A549 (cell line): ENCODE measurements around the gene TUG1.

Source experiments
- CBX2 ChIP-seq: fragments of 200-600 bp; sonication (generic); IDR thresholded peaks from 2 replicates; pipeline ENCODE4 v1.6.1; 2016; ENCODE audit warnings: low read depth, mild to moderate bottlenecking, borderline replicate concordance
- EP300 ChIP-seq, 2 experiments: fragments of >200 bp; sonication (Bioruptor Twin); formaldehyde crosslinking; IDR thresholded peaks; 2 replicates in 1 of 2; 3 replicates in 1 of 2; pipeline ENCODE4 v1.6.1; 2016 to 2017
- ESRRA ChIP-seq: fragments of 150-350 bp; IDR thresholded peaks from 2 replicates; pipeline ENCODE4 v1.6.1; 2014; ENCODE audit warnings: mild to moderate bottlenecking, low read length, borderline replicate concordance
- HDAC2 ChIP-seq: fragments of 200-600 bp; sonication (generic); IDR thresholded peaks from 2 replicates; pipeline ENCODE4 v1.6.1; 2016
- POLR2A ChIP-seq: IDR thresholded peaks from 2 replicates; pipeline ENCODE4 v1.6.1; 2012; ENCODE audit warnings: mild to moderate bottlenecking, low read length
- RAD21 ChIP-seq, 2 experiments: fragments of >200 bp in 1 of 2; sonication (Bioruptor Twin) in 1 of 2; formaldehyde crosslinking in 1 of 2; IDR thresholded peaks in 1 of 2; conservative IDR thresholded peaks in 1 of 2; 2 replicates in 1 of 2; 3 replicates in 1 of 2; pipeline ENCODE4 v1.6.1; 2012 to 2018; ENCODE audit warnings: inconsistent platforms in 1 of 2
- TF ChIP-seq, protein P1 (sequence below): fragments of >200 bp; sonication (Bioruptor Twin); formaldehyde crosslinking; IDR thresholded peaks from 3 replicates; pipeline ENCODE4 v1.5.1; 2016
- TF ChIP-seq, protein P2 (sequence below): fragments of 200-600 bp; sonication (generic); IDR thresholded peaks from 2 replicates; pipeline ENCODE4 v1.6.1; 2016; ENCODE audit warnings: antibody characterized with exemption, mild to moderate bottlenecking, moderate library complexity

- no peak for TF ChIP-seq CBX2
- TF ChIP-seq, protein P1, sequence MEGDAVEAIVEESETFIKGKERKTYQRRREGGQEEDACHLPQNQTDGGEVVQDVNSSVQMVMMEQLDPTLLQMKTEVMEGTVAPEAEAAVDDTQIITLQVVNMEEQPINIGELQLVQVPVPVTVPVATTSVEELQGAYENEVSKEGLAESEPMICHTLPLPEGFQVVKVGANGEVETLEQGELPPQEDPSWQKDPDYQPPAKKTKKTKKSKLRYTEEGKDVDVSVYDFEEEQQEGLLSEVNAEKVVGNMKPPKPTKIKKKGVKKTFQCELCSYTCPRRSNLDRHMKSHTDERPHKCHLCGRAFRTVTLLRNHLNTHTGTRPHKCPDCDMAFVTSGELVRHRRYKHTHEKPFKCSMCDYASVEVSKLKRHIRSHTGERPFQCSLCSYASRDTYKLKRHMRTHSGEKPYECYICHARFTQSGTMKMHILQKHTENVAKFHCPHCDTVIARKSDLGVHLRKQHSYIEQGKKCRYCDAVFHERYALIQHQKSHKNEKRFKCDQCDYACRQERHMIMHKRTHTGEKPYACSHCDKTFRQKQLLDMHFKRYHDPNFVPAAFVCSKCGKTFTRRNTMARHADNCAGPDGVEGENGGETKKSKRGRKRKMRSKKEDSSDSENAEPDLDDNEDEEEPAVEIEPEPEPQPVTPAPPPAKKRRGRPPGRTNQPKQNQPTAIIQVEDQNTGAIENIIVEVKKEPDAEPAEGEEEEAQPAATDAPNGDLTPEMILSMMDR: no peak
- TF ChIP-seq, protein P2, sequence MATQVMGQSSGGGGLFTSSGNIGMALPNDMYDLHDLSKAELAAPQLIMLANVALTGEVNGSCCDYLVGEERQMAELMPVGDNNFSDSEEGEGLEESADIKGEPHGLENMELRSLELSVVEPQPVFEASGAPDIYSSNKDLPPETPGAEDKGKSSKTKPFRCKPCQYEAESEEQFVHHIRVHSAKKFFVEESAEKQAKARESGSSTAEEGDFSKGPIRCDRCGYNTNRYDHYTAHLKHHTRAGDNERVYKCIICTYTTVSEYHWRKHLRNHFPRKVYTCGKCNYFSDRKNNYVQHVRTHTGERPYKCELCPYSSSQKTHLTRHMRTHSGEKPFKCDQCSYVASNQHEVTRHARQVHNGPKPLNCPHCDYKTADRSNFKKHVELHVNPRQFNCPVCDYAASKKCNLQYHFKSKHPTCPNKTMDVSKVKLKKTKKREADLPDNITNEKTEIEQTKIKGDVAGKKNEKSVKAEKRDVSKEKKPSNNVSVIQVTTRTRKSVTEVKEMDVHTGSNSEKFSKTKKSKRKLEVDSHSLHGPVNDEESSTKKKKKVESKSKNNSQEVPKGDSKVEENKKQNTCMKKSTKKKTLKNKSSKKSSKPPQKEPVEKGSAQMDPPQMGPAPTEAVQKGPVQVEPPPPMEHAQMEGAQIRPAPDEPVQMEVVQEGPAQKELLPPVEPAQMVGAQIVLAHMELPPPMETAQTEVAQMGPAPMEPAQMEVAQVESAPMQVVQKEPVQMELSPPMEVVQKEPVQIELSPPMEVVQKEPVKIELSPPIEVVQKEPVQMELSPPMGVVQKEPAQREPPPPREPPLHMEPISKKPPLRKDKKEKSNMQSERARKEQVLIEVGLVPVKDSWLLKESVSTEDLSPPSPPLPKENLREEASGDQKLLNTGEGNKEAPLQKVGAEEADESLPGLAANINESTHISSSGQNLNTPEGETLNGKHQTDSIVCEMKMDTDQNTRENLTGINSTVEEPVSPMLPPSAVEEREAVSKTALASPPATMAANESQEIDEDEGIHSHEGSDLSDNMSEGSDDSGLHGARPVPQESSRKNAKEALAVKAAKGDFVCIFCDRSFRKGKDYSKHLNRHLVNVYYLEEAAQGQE: no peak
- TF ChIP-seq EP300 (IDR thresholded peaks at IDR 0.05): no peak
- no peak for TF ChIP-seq POLR2A
- TF ChIP-seq RAD21 (conservative IDR thresholded peaks at IDR 0.05 in 1 of 2, IDR thresholded peaks at IDR 0.05 in 1 of 2): no peak
- TF ChIP-seq HDAC2: no peak
- no peak for TF ChIP-seq ESRRA
Observed at GRCh38 chr22:31005535-31005934, 36.5 kb downstream of the TUG1 start.
